HepG2 (cell line): ENCODE measurements around the gene LMOD1. TPM values are rescaled to one million over a fixed set of nuclear protein-coding genes. Genes with fewer than 3 reads are reported as not detected.

Experiments
- ATAC-seq: fragments of 200-7000 bp; cut with Tn5 transposase; 3 replicates; pipeline ENCODE4 v1.9.1; 2020; ENCODE audit warnings: mild to moderate bottlenecking, moderate library complexity
- BruUV-seq: library from RNA; stranded (reverse); fragments of 400-500 nt; replicated peaks from 2 replicates; lab custom pipeline; 2021; lab: Mats Ljungman, UMichigan
- CTCF ChIA-PET: fragments of 300-600 bp; formaldehyde crosslinking; extraction: SDS; loops from one replicate; lab custom pipeline; 2021; ENCODE audit warnings: low total read pairs, inconsistent platforms, low intra/inter-chr PET ratio; lab: Yijun Ruan, JAX
- POLR2A ChIA-PET: fragments of 350-600 bp; sonication (Branson Sonifier 250); formaldehyde crosslinking; loops from one replicate; lab custom pipeline; 2020; ENCODE audit warnings: antibody characterized with exemption, inconsistent platforms; lab: Yijun Ruan, JAX
- DNase-seq: peaks from one replicate; pipeline ENCODE4 v3.0.0-alpha.2; 2015; ENCODE audit warnings: low spot score
- FAIRE-seq: peaks from 3 replicates; lab custom pipeline; 2011; peaks lifted over from hg19 to GRCh38; lab: Jason Lieb, UNC
- H2AFZ ChIP-seq: one replicate; pipeline ENCODE4 v1.6.1; 2011; ENCODE audit warnings: low read length, inconsistent platforms
- H3K27ac ChIP-seq: fragments of 300-600 bp; 3 replicates; pipeline ENCODE4 v1.8.0; 2011; ENCODE audit warnings: mixed run types, mild to moderate bottlenecking, mixed read lengths, low read length, inconsistent platforms; ENCODE audit not compliant: insufficient read depth; ENCODE audit errors: extremely low read length
- H3K27me3 ChIP-seq, 2 experiments: fragments of 200-600 bp in 1 of 2; 2 replicates in 1 of 2; 3 replicates in 1 of 2; pipeline versions ENCODE4 v1.6.0 to v1.8.0; 2011; ENCODE audit warnings: low read length in 2 of 2, mild to moderate bottlenecking in 2 of 2, moderate library complexity in 2 of 2, inconsistent platforms in 1 of 2; ENCODE audit not compliant: insufficient read depth in 2 of 2, control insufficient read depth in 1 of 2
- H3K36me3 ChIP-seq, 2 experiments: fragments of 200-600 bp in 1 of 2; replicated peaks in 1 of 2; 2 replicates in 1 of 2; 3 replicates in 1 of 2; pipeline versions ENCODE4 v1.5.1 to v1.8.0; 2011; ENCODE audit warnings: low read length in 2 of 2, inconsistent platforms in 1 of 2; ENCODE audit not compliant: insufficient read depth in 2 of 2, control insufficient read depth in 1 of 2
- H3K4me1 ChIP-seq: 2 replicates; pipeline ENCODE4 v1.5.1; 2012; ENCODE audit warnings: low read length, inconsistent platforms; ENCODE audit not compliant: insufficient read depth
- H3K4me2 ChIP-seq: 2 replicates; pipeline ENCODE4 v1.6.0; 2011; ENCODE audit warnings: low read depth, low read length, inconsistent platforms
- H3K4me3 ChIP-seq, 3 experiments: fragments of 200-600 bp in 1 of 3; sonication (generic), shearing (Covaris generic) in 1 of 3; replicated peaks in 1 of 3; 2 replicates each; pipeline ENCODE4 v1.5.1; 2011 to 2016; ENCODE audit warnings: low read length in 3 of 3, inconsistent platforms in 2 of 3, low read depth in 2 of 3, mild to moderate bottlenecking in 2 of 3, control low read depth in 1 of 3, mixed read lengths in 1 of 3; ENCODE audit not compliant: insufficient read depth in 1 of 3
- H3K79me2 ChIP-seq: one replicate; pipeline ENCODE4 v1.6.1; 2011; ENCODE audit warnings: low read length, inconsistent platforms; ENCODE audit not compliant: insufficient read depth
- H3K9ac ChIP-seq: 2 replicates; pipeline ENCODE4 v1.6.0; 2011; ENCODE audit warnings: mild to moderate bottlenecking, low read depth, low read length, inconsistent platforms; ENCODE audit not compliant: insufficient read depth
- H3K9me3 ChIP-seq: 2 replicates; pipeline ENCODE4 v1.5.1; 2012; ENCODE audit warnings: mild to moderate bottlenecking, low read length
- H4K20me1 ChIP-seq: 2 replicates; pipeline ENCODE4 v1.6.0; 2011; ENCODE audit warnings: inconsistent platforms, mild to moderate bottlenecking, low read length, moderate library complexity; ENCODE audit not compliant: insufficient read depth
- NFE2L2 ChIP-seq: fragments of 150-350 bp; IDR thresholded peaks from 2 replicates; pipeline ENCODE4 v1.6.1; 2014; ENCODE audit warnings: low read length
- STAT6 ChIP-seq: sonication (generic); formaldehyde crosslinking; IDR thresholded peaks from 2 replicates; pipeline ENCODE4 v1.4.0; 2020; ENCODE audit warnings: missing genetic modification reagents, mild to moderate bottlenecking, borderline replicate concordance
- TRIM24 ChIP-seq: sonication (generic); formaldehyde crosslinking; IDR thresholded peaks from 2 replicates; pipeline ENCODE4 v1.8.0; 2022; ENCODE audit warnings: mild to moderate bottlenecking, missing genetic modification reagents
- ZBTB25 ChIP-seq: IDR thresholded peaks from 2 replicates; pipeline ENCODE4 v1.6.1; 2018; ENCODE audit warnings: missing genetic modification reagents
- ZNF335 ChIP-seq: sonication (generic); formaldehyde crosslinking; IDR thresholded peaks from 2 replicates; pipeline ENCODE4 v1.4.0; 2020; ENCODE audit warnings: missing genetic modification reagents
- ZUFSP ChIP-seq: sonication (generic); formaldehyde crosslinking; IDR thresholded peaks from 2 replicates; pipeline ENCODE4 v1.9.0; 2021; ENCODE audit warnings: missing genetic modification reagents, mild to moderate bottlenecking, borderline replicate concordance
- ZXDC ChIP-seq: sonication (generic); formaldehyde crosslinking; IDR thresholded peaks from 2 replicates; pipeline ENCODE4 v1.5.0; 2020; ENCODE audit warnings: mild to moderate bottlenecking, missing genetic modification reagents
- WGBS: methylation state at CpG from one replicate; pipeline ENCODE4 v1.1.6; 2017; ENCODE audit warnings: low lambda C conversion rate; 5-methylcytosine and 5-hydroxymethylcytosine counted together
- in situ Hi-C: cut with HindIII; loops from 2 replicates; pipeline ENCODE4 v1.10.0; 2017; ENCODE audit warnings: low pct_unique_long_range_greater_than_20kb; ENCODE audit not compliant: extremely low pct_ligation_motif_present
- intact Hi-C: fragments of 100-400 bp; cut with micrococcal nuclease; formaldehyde crosslinking; loops from one replicate; pipeline ENCODE4 v1.10.0; 2022; ENCODE audit not compliant: unreplicated experiment
- polyA plus RNA-seq, 8 experiments: library from polyadenylated mRNA; depleted of rRNA in 3 of 8; stranded (reverse) in 7 of 8; unstranded in 1 of 8; fragments of >200 nt; fragmentation: Illumina TruSeq in 4 of 8; extraction: Trizol in 4 of 8; gene quantifications; 2 replicates each; pipeline versions ENCODE4 v1.2.1 to v1.2.3, GENCODE V29; 2011 to 2016; ENCODE audit warnings: low read depth in 4 of 8, missing spikeins in 1 of 8, mixed read lengths in 1 of 8; ENCODE audit not compliant: insufficient read depth in 1 of 8
- total RNA-seq, 5 experiments: library from RNA; depleted of rRNA; stranded (reverse); fragments of >200 nt; fragmentation: Illumina TruSeq; extraction: Trizol; gene quantifications; 2 replicates each; pipeline ENCODE4 v1.2.3, GENCODE V29; 2016; ENCODE audit warnings: low read depth in 1 of 5

LMOD1 gene
- total and polyA plus RNA-seq, 2 of the 13 experiments (the other 11 are each of a cell fraction or from before 2014, with no cell fraction given) = not detected

- no peak for DNase-seq
- in situ Hi-C loops = no loop called here
Observed at GRCh38 chr1:201850053-201850397, 96.3 kb downstream of the LMOD1 start.

More at GRCh38 chr1:201850053-201850397, 96.3 kb downstream of the LMOD1 start:
- H3K27me3 ChIP-seq = no peaks in the 10 kb centered on the region
- no peak for FAIRE-seq
- H3K4me1 ChIP-seq = peaks cover 26% of the 10 kb centered on the region
- TF ChIP-seq ZNF335 (CRISPR knock-in tag) = no peak
- TF ChIP-seq ZUFSP (CRISPR knock-in tag) = no peak
- no peak for TF ChIP-seq TRIM24 (CRISPR knock-in tag)
- no peak for TF ChIP-seq ZBTB25 (CRISPR knock-in tag)
- TF ChIP-seq ZXDC (CRISPR knock-in tag) = no peak
- TF ChIP-seq STAT6 (CRISPR knock-in tag) = no peak
- no peak for TF ChIP-seq NFE2L2
- TF ChIP-seq, all 625 proteins: peak for 0
- Histone ChIP-seq H3K9me3 (no peaks in the 10 kb centered on the region), H3K79me2 (peaks cover 12% of the 10 kb centered on the region), H3K36me3 (peaks cover 19 to 65% of the 10 kb centered on the region in 2 experiments), H4K20me1 (no peaks in the 10 kb centered on the region; the same call in 1 of the 2 replicates), H3K4me2 (no peak overlapping the region), H2AFZ (no peak overlapping the region), H3K27ac (no peak overlapping the region), H3K4me3 (no peak overlapping the region), H3K9ac (no peak overlapping the region)
- ATAC-seq = no peak
- ChIA-PET CTCF (no interaction called here), POLR2A (no interaction called here)
- BruUV-seq = no TSS peak
- WGBS = 100% methylated on average over 1 of the region's 1 CpG
- intact Hi-C loops = no loop called here
